SW 1271 (cell line): ENCODE measurements around the gene ALK.

Experiments
- DNase-seq, 2 experiments: peaks; one replicate each; lab custom pipeline; 2025; lab: John Stamatoyannopoulos, UW

The ALK gene

DNA sequence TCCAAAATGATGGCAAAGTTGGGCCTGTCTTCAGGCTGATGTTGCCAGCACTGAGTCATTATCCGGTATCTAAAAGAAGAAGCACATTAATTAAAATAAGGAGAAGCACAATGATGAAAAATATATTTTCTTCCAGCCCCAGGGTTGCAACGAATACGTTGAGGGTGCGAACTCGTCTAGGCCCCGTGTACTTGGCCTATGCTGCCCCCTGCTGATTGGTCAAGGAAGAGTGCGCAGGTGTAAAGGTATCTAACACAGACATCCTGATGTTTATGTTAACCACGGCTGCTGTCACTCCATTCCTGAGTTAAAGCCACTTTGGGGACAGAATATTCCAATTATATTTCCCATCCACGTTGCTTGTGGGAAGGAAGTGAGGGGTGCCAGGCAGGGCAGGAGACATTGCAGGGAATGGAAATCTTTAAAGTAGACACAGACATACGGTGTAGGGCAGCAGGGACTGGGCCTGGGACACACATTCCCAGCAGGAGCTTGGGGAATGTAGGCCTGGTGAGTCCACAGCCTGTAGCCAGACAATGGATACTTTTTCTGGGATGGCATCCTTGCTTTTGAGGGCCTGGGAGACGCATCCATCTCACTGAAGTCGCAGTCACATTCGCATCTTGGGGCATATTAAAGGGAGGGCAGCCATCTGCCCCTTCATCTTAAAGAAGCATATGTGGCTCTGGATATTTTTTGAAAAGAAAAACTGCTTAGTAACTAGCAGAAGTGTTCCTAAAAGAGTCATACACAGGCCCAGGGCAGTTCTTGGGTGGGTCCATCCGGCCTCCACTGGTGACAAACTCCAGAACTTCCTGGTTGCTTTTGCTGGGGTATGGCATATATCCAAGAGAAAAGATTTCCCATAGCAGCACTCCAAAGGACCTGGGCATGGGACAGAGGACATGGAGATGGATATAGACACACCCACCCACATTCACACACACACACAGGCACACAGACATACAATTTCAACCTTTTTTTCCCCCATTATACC is 724.3 kb downstream of the ALK start:
- peak; percentile 22 to 62 for DNase-seq

DNA sequence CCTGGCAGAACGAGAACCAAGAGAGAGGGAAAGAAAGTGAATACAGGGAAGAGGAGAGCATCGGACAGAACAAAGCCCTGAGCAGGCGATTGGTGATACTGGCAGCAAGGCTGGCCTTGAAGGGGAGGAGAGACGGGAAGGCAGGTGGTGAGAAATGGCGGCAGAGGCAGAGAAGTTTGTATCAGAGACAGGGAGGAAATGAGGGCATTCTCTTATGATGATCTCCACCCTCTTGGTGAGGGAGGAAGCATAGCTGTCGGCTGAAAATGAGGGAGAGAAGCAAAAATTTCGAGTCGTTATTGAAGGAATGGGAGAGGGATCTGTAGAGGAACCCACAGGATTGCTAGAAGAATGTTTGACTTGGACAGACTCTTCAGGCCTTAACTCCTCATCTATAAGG is 725.6 kb downstream of the ALK start:
- DNase-seq = no peak

GRCh38 chr2:29193681-29194080 is 727.7 kb downstream of the ALK start:
- no peak for DNase-seq

DNA sequence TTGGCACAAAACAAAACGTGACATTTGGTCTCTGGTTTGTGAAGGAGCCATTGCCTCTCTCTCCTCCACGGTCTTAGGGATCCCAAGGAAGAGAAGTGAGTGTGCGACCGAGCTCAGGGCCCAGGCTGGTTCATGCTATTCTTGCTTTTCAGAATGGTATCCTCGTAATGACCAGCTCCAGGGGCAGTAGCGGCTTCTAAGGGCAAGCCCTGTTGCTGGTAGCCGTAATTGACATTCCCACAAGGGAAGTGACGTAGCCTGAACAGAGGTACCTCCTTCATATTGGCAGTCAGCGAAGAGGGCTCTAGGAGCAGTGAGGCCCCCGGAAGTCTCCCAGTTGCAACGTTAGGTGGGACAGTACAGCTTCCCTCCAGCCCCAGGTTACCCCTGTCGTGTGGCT is 728.3 kb downstream of the ALK start:
- no peak for DNase-seq

GRCh38 chr2:29192526-29192925 is 728.9 kb downstream of the ALK start:
- no peak for DNase-seq

- DNase-seq = no peak
Measured at GRCh38 chr2:29191817-29192216, 729.6 kb downstream of the ALK start.

DNA sequence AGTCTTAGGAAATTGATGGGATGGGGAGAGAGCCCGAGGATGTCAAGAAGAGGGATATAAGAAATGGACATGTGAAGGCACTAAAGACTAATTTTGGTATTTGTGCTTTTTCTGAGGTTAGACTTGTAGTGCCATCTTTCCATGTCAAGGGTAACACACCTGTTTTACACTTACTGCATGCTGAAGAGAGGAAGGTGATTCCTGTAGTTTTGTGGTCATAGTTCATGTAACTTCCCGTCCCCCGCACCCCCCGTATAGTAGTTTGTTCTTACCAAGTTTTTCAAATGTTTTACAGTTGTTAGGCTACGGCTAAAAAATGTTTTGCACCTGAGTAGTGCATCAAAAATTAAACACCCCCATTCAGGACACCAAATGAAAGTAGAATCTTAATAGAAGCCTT is 732.3 kb downstream of the ALK start:
- DNase-seq = no peak

- no peak for DNase-seq
Measured at GRCh38 chr2:29187926-29188325, 733.5 kb downstream of the ALK start.

- DNase-seq = no peak
Measured at GRCh38 chr2:29186817-29187216, 734.6 kb downstream of the ALK start.

DNA sequence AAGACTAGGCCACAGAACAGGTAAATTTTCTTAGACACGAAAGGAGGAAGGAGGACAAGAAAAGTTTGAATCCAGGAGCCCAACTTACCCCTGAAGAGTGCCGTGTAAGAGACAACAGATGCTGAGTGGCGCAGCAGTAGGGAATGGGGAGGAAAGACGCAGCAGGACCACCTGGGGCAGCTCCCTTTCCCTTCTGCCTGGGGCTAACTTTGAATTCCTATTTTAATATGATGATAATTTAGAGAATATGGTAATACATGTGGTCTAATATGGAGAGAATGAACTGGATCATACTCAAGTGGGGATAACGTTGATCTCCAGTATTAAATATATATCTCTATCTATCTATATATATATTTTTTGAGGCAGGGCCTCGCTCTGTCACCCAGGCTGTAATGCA is 736.9 kb downstream of the ALK start:
- DNase-seq = no peak

DNA sequence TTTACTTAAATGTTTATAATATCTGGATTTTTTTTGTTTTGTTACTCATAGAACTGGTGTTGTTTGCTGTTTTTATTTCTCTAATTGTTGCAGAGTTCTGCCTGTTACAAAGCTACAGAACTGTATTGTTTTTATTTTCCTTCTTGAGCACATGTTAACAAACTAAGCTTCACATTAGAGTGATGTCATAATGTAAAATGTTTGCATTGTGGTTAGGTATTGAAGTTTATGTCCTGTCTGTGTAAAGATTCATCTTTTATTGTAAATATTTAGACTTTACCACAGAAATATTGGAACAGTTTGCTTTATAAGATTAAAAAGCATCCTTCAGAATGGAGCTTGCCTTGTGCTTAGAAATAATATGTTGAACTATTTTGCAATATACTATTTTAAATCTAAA is 738.5 kb downstream of the ALK start:
- DNase-seq = no peak

GRCh38 chr2:29182334-29182733 is 739.1 kb downstream of the ALK start:
- no peak for DNase-seq

GRCh38 chr2:29175338-29175737 is 746.0 kb downstream of the ALK start:
- no peak for DNase-seq

DNA sequence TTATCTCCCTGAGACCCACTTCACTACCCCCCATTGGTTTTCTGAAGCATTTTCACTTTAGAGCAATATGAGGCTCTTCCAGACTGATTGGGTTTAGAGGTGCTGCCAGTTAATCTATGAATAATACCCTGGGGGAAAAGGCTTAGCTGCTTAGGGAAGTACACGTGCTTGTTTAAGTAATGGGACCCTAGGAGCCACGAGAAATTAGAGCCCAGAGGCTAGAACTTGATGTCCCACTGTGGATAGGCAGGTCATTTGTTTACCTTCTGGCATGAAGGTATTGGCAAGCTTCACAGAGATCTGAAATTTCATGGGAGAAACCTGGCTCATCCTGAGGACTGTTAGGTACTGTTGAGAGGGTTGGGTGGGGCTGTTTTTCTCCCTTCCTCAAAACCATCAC is 746.4 kb downstream of the ALK start:
- no peak for DNase-seq

- no peak for DNase-seq
Measured at GRCh38 chr2:29166242-29167039, 754.9 kb downstream of the ALK start.

DNA sequence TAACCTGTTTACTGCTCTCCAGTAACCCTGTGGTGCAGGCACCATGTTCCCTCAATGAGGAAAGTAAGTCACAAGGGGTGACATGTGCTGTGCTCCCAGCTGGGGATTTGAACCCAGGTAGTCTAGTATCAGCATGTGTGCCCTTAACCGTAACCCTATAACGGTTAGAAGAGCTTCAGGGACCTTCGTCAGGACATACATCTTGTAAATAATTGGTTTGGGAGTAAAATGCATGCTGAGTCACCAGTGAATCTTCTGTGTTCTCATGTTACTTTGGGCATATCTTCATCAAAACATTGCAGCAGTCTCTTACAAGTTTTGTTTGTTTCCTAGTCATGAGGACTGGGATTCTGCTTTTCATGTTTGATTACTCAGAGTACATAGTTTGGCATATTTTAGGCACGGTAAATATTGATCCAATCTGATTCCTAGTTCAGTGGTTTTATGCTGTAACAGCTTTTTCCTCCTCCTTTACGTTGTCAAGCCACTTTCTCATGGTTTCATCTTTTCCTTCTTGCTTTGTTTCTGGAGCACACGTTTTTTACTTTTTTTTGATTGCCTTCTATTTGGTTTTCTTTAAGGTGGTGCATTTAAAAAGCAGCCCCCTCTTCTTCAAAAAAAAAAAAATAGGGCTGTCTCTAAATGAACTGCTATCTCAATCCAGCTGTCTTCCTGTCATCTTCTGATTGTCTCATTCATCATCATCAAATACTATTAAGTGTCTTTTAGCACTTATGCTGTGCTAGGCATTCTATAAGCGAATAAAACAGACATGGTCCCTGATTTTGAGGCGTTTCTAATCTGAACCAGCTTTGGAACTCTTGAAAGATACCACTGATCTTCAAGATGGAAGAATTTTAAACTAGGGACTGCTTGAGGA is 755.8 kb downstream of the ALK start:
- peak in 1 of 2 experiments; percentile 35 for DNase-seq

DNA sequence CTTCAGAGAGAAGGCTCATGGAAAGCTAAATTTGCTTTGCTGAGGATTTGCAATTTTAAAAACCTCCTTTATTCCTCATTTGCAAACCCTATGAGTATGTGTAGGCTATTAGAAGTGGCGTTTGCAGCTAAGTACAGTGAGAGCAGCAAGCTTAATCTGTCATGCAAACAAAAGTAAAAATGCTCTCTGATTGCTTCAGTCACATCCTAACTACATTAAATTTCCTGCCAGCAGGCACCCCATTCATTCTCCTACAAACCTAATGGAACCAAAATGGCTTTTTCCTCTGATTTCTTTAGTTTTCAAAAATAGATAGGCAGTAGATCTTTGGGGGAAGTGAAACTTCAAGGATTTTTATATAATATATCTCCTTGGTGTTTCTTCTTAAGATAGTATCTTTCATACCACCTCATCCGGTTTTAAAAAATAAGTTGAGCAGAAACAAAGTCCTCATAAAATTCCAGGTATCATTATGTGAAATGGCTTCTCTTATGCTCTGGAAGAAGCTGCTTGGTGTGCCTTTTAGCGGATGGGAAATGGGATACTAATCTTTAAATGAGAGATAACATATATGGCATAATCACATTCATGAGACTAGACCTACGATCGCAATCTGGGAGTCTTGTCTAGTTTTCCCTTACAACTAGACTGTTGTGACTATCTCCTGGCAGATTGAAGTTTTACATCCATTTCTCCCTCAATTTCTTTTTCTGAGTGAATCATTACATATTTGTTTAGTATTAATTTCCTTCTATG is 757.1 kb downstream of the ALK start:
- no peak for DNase-seq

DNA sequence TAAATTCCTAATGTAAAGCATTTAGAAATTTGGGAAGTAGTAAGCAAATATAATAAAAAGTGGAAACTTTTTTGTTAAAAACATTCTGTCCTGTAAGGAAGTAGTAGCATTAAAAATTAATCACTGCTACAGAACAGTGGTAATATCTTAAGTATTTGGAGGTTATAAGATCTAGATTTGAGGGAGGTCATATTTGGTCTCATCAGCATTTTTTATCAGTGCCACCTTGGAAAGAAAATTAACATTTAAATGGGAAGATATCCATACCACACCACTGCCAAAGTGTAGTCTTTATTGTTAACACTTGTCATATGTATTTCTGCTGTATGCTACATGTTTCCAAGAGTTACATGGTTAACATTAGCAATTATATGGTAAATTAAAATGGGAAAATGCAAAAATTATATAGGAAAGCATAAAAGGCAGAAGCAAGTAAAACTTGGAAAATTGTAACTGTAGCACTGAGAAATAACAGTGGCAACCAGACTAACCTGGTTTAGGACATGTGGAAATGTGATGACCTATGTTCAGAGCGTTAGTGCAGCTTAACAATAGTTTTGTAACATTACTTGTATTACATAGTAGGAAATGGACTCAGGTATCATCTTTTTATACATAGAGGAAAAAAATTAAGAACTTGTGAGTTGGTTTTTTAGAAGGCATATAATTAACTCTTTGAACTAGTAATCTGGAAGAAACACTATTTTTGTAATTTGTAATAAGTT is 759.0 kb downstream of the ALK start:
- DNase-seq = no peak

GRCh38 chr2:29160184-29160583 is 761.2 kb downstream of the ALK start:
- no peak for DNase-seq

GRCh38 chr2:29159125-29159524 is 762.3 kb downstream of the ALK start:
- DNase-seq = no peak

- DNase-seq = no peak
Measured at GRCh38 chr2:29157131-29157530, 764.3 kb downstream of the ALK start.
